NCI-H1048 (cell line): ENCODE data around the gene PYCR2.

Experiments
- DNase-seq: peaks from one replicate; lab custom pipeline; 2025; lab: John Stamatoyannopoulos, UW

PYCR2 gene

GRCh38 chr1:225876900-225877510 lies 47.0 kb downstream of the PYCR2 start:
- DNase-seq: no peak

- no peak for DNase-seq
Observed at GRCh38 chr1:225875044-225875815, 48.8 kb downstream of the PYCR2 start.

GRCh38 chr1:225874431-225874830 lies 49.6 kb downstream of the PYCR2 start:
- no peak for DNase-seq

- DNase-seq: no peak
Observed at GRCh38 chr1:225873281-225873850, 50.7 kb downstream of the PYCR2 start.

GRCh38 chr1:225872075-225872430 lies 52.0 kb downstream of the PYCR2 start:
- no peak for DNase-seq

- DNase-seq: no peak
Observed at GRCh38 chr1:225871359-225872074, 52.5 kb downstream of the PYCR2 start.

GRCh38 chr1:225870911-225871310 lies 53.1 kb downstream of the PYCR2 start:
- DNase-seq: no peak
